HepG2 (cell line): ENCODE measurements around the gene AMN. TPM values are rescaled to one million over a fixed set of nuclear protein-coding genes. Genes with fewer than 3 reads are reported as not detected.

Source experiments
- ATAC-seq: fragments of 200-7000 bp; cut with Tn5 transposase; 3 replicates; pipeline ENCODE4 v1.9.1; 2020; ENCODE audit warnings: mild to moderate bottlenecking, moderate library complexity
- BruUV-seq: library from RNA; stranded (reverse); fragments of 400-500 nt; replicated peaks from 2 replicates; lab custom pipeline; 2021; lab: Mats Ljungman, UMichigan
- CTCF ChIA-PET: fragments of 300-600 bp; formaldehyde crosslinking; extraction: SDS; loops from one replicate; lab custom pipeline; 2021; ENCODE audit warnings: low total read pairs, inconsistent platforms, low intra/inter-chr PET ratio; lab: Yijun Ruan, JAX
- POLR2A ChIA-PET: fragments of 350-600 bp; sonication (Branson Sonifier 250); formaldehyde crosslinking; loops from one replicate; lab custom pipeline; 2020; ENCODE audit warnings: antibody characterized with exemption, inconsistent platforms; lab: Yijun Ruan, JAX
- DNase-seq: peaks from one replicate; pipeline ENCODE4 v3.0.0-alpha.2; 2015; ENCODE audit warnings: low spot score
- FAIRE-seq: peaks from 3 replicates; lab custom pipeline; 2011; peaks lifted over from hg19 to GRCh38; lab: Jason Lieb, UNC
- H2AFZ ChIP-seq: one replicate; pipeline ENCODE4 v1.6.1; 2011; ENCODE audit warnings: low read length, inconsistent platforms
- H3K27ac ChIP-seq: fragments of 300-600 bp; 3 replicates; pipeline ENCODE4 v1.8.0; 2011; ENCODE audit warnings: mixed run types, mild to moderate bottlenecking, mixed read lengths, low read length, inconsistent platforms; ENCODE audit not compliant: insufficient read depth; ENCODE audit errors: extremely low read length
- H3K27me3 ChIP-seq, 2 experiments: fragments of 200-600 bp in 1 of 2; 2 replicates in 1 of 2; 3 replicates in 1 of 2; pipeline versions ENCODE4 v1.6.0 to v1.8.0; 2011; ENCODE audit warnings: low read length in 2 of 2, mild to moderate bottlenecking in 2 of 2, moderate library complexity in 2 of 2, inconsistent platforms in 1 of 2; ENCODE audit not compliant: insufficient read depth in 2 of 2, control insufficient read depth in 1 of 2
- H3K36me3 ChIP-seq, 2 experiments: fragments of 200-600 bp in 1 of 2; replicated peaks in 1 of 2; 2 replicates in 1 of 2; 3 replicates in 1 of 2; pipeline versions ENCODE4 v1.5.1 to v1.8.0; 2011; ENCODE audit warnings: low read length in 2 of 2, inconsistent platforms in 1 of 2; ENCODE audit not compliant: insufficient read depth in 2 of 2, control insufficient read depth in 1 of 2
- H3K4me1 ChIP-seq: 2 replicates; pipeline ENCODE4 v1.5.1; 2012; ENCODE audit warnings: low read length, inconsistent platforms; ENCODE audit not compliant: insufficient read depth
- H3K4me2 ChIP-seq: 2 replicates; pipeline ENCODE4 v1.6.0; 2011; ENCODE audit warnings: low read depth, low read length, inconsistent platforms
- H3K4me3 ChIP-seq, 3 experiments: fragments of 200-600 bp in 1 of 3; sonication (generic), shearing (Covaris generic) in 1 of 3; replicated peaks in 1 of 3; 2 replicates each; pipeline ENCODE4 v1.5.1; 2011 to 2016; ENCODE audit warnings: low read length in 3 of 3, inconsistent platforms in 2 of 3, low read depth in 2 of 3, mild to moderate bottlenecking in 2 of 3, control low read depth in 1 of 3, mixed read lengths in 1 of 3; ENCODE audit not compliant: insufficient read depth in 1 of 3
- H3K79me2 ChIP-seq: one replicate; pipeline ENCODE4 v1.6.1; 2011; ENCODE audit warnings: low read length, inconsistent platforms; ENCODE audit not compliant: insufficient read depth
- H3K9ac ChIP-seq: 2 replicates; pipeline ENCODE4 v1.6.0; 2011; ENCODE audit warnings: mild to moderate bottlenecking, low read depth, low read length, inconsistent platforms; ENCODE audit not compliant: insufficient read depth
- H3K9me3 ChIP-seq: 2 replicates; pipeline ENCODE4 v1.5.1; 2012; ENCODE audit warnings: mild to moderate bottlenecking, low read length
- H4K20me1 ChIP-seq: 2 replicates; pipeline ENCODE4 v1.6.0; 2011; ENCODE audit warnings: inconsistent platforms, mild to moderate bottlenecking, low read length, moderate library complexity; ENCODE audit not compliant: insufficient read depth
- SIX4 ChIP-seq: sonication (generic); formaldehyde crosslinking; IDR thresholded peaks from 2 replicates; pipeline ENCODE4 v1.4.0; 2020; ENCODE audit warnings: missing genetic modification reagents
- TFDP2 ChIP-seq: sonication (generic); formaldehyde crosslinking; IDR thresholded peaks from 2 replicates; pipeline ENCODE4 v1.4.0; 2020; ENCODE audit warnings: missing genetic modification reagents
- ZNF883 ChIP-seq: sonication (generic); formaldehyde crosslinking; IDR thresholded peaks from 2 replicates; pipeline ENCODE4 v1.5.1; 2020; ENCODE audit warnings: mild to moderate bottlenecking, missing genetic modification reagents; ENCODE audit errors: not compliant biosample characterization
- WGBS: methylation state at CpG from one replicate; pipeline ENCODE4 v1.1.6; 2017; ENCODE audit warnings: low lambda C conversion rate; 5-methylcytosine and 5-hydroxymethylcytosine counted together
- in situ Hi-C: cut with HindIII; loops from 2 replicates; pipeline ENCODE4 v1.10.0; 2017; ENCODE audit warnings: low pct_unique_long_range_greater_than_20kb; ENCODE audit not compliant: extremely low pct_ligation_motif_present
- intact Hi-C: fragments of 100-400 bp; cut with micrococcal nuclease; formaldehyde crosslinking; loops from one replicate; pipeline ENCODE4 v1.10.0; 2022; ENCODE audit not compliant: unreplicated experiment
- polyA plus RNA-seq, 8 experiments: library from polyadenylated mRNA; depleted of rRNA in 3 of 8; stranded (reverse) in 7 of 8; unstranded in 1 of 8; fragments of >200 nt; fragmentation: Illumina TruSeq in 4 of 8; extraction: Trizol in 4 of 8; gene quantifications; 2 replicates each; pipeline versions ENCODE4 v1.2.1 to v1.2.3, GENCODE V29; 2011 to 2016; ENCODE audit warnings: low read depth in 4 of 8, missing spikeins in 1 of 8, mixed read lengths in 1 of 8; ENCODE audit not compliant: insufficient read depth in 1 of 8
- total RNA-seq, 5 experiments: library from RNA; depleted of rRNA; stranded (reverse); fragments of >200 nt; fragmentation: Illumina TruSeq; extraction: Trizol; gene quantifications; 2 replicates each; pipeline ENCODE4 v1.2.3, GENCODE V29; 2016; ENCODE audit warnings: low read depth in 1 of 5

The AMN gene
- total and polyA plus RNA-seq, 2 of the 13 experiments (the other 11 are each of a cell fraction or from before 2014, with no cell fraction given) = 9.8 to 33.1 TPM

- no peak overlapping the region for H3K4me3 ChIP-seq
- H3K27ac ChIP-seq = no peak overlapping the region
- DNase-seq (no peak), FAIRE-seq (no peak), ATAC-seq (no peak)
- ChIA-PET CTCF (no interaction called here), POLR2A (no interaction called here)
- no peak for TF ChIP-seq TFDP2 (CRISPR knock-in tag)
- H3K4me2 ChIP-seq = no peak overlapping the region
- no TSS peak for BruUV-seq
- no peak overlapping the region for H3K9ac ChIP-seq
- no peaks in the 10 kb centered on the region for H4K20me1 ChIP-seq
- no peaks in the 10 kb centered on the region for H3K79me2 ChIP-seq
- H3K36me3 ChIP-seq = peaks cover 28 to 32% of the 10 kb centered on the region in 2 experiments; a peak in 4 of 5 replicates
- H2AFZ ChIP-seq = no peak overlapping the region
- whole genome bisulfite sequencing = 93% methylated on average over 28 of the region's 29 CpGs
- intact Hi-C loops (no loop called here), in situ Hi-C loops (no loop called here)
- H3K4me1 ChIP-seq = no peaks in the 10 kb centered on the region
- H3K9me3 ChIP-seq = no peaks in the 10 kb centered on the region
- no peaks in the 10 kb centered on the region for H3K27me3 ChIP-seq
Measured at GRCh38 chr14:102945346-102946130, 23.1 kb downstream of the AMN start.

GRCh38 chr14:102947321-102948103, 25.0 kb downstream of the AMN start:
- Histone ChIP-seq H3K36me3 (peaks cover 35 to 37% of the 10 kb centered on the region in 2 experiments; a peak in 4 of 5 replicates), H3K4me1 (no peaks in the 10 kb centered on the region), H4K20me1 (no peaks in the 10 kb centered on the region), H3K9me3 (no peaks in the 10 kb centered on the region), H3K4me2 (no peak overlapping the region), H3K9ac (no peak overlapping the region), H3K27me3 (no peaks in the 10 kb centered on the region), H3K27ac (no peak overlapping the region), H3K4me3 (no peak overlapping the region), H3K79me2 (no peaks in the 10 kb centered on the region), H2AFZ (no peak overlapping the region)
- DNase-seq = no peak
- intact Hi-C loops (no loop called here), in situ Hi-C loops (no loop called here)
- no peak for FAIRE-seq
- no peak for ATAC-seq
- TF ChIP-seq ZNF883 (CRISPR knock-in tag) (no peak), SIX4 (CRISPR knock-in tag) (no peak)
- 98% methylated on average over 23 of the region's 27 CpGs for WGBS
- ChIA-PET POLR2A (no interaction called here), CTCF (no interaction called here)
- BruUV-seq = no TSS peak
